Measurements from ENCODE around the gene RANBP3. TPM values are rescaled to one million over a fixed set of nuclear protein-coding genes. Genes with fewer than 3 reads are reported as not detected.
A peak's percentile ranks its signal among the peaks of the same experiment; 100 is the strongest.
"Not testable (repeated sequence)": the region's sequence is repeated elsewhere in the genome, so short reads cannot be mapped to it uniquely, and the experiment has no call there.

RANBP3 gene
- total RNA-seq, 6 donors from 2014 or later: 64.4 to 116 (median 68.5) TPM

DNA sequence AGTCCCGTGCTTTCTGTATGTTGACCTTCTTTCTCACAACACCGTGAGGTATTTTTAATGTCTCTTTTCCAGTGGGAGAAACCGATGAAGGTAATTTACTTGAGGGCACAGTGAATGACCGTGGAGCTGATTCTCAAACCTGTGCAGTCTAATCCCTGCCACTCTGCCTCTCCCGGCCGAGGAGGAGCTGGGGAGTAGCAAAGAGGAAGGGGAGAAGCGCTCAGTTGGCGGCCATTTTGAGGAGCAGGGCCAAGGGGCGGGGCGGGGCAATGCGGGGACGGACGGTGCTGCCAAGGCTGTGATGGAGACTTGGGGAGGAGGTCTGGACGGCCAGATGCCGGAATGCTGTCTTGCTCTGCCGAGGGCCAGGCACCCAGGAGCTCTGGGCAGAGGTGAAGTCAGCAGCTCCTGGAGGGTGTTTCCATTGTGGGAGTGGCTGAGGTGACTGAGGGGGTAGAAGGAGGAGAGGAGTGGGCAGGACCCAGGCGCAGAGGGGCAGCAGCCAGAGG lies 12.4 kb upstream of the RANBP3 start:
- Histone ChIP-seq H3K27me3 (no peaks in the 10 kb centered on the region), H3K27ac (no peak overlapping the region), H3K4me3 (no peak overlapping the region), H3K36me3 (peaks cover 0 to 6% (median 3%) of the 10 kb centered on the region in 4 donors), H3K9me3 (no peaks in the 10 kb centered on the region), H3K4me1 (peaks cover 20 to 30% (median 26%) of the 10 kb centered on the region in 4 donors)
- TF ChIP-seq, protein P1, sequence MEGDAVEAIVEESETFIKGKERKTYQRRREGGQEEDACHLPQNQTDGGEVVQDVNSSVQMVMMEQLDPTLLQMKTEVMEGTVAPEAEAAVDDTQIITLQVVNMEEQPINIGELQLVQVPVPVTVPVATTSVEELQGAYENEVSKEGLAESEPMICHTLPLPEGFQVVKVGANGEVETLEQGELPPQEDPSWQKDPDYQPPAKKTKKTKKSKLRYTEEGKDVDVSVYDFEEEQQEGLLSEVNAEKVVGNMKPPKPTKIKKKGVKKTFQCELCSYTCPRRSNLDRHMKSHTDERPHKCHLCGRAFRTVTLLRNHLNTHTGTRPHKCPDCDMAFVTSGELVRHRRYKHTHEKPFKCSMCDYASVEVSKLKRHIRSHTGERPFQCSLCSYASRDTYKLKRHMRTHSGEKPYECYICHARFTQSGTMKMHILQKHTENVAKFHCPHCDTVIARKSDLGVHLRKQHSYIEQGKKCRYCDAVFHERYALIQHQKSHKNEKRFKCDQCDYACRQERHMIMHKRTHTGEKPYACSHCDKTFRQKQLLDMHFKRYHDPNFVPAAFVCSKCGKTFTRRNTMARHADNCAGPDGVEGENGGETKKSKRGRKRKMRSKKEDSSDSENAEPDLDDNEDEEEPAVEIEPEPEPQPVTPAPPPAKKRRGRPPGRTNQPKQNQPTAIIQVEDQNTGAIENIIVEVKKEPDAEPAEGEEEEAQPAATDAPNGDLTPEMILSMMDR (IDR thresholded peaks at IDR 0.05): no peak
- no peak for TF ChIP-seq POLR2A (IDR thresholded peaks at IDR 0.05)
- TF ChIP-seq POLR2AphosphoS5 (IDR thresholded peaks at IDR 0.05): no peak
- TF ChIP-seq EP300 (IDR thresholded peaks at IDR 0.05): no peak
- WGBS, 2 donors: 69 to 70% methylated on average over 7 to 17 of the region's 17 CpGs
- DNase-seq (no peak), ATAC-seq (ENCODE audit: low FRiP score in 2 of 2) (peak in 1 of 2 donors; percentile 39)

DNA sequence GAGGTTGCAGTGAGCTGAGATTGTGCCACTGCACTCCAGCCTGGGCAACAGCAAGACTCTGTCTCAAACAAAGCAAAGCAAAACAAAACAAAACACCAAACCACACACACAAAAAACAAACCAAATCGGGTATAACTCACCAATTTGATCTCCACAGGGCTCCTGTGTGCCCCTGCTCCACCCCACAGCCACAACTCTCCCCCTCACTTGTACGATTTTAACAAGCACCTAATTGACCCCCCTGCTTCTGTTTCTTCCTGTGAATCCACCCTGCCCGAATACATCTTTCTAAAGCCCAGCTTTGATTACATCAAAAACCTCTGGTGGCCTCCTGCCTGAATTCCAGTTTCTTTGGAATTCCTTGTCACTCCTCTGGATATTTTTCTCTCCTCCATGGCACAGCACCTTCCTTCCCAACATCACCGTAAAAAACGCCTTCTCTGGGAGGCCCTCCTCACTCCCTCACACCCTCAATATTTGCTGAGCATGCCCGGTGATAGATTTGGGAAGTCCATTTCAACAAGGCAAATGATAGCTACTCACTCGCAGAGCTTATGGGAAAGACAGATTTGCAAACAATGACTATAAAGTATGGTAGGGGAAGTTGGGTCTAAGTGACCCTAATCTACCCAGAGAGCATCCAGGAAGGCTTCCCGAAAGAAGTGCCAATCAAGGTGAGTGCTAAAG lies 11.6 kb upstream of the RANBP3 start:
- Histone ChIP-seq H3K27ac (no peak overlapping the region), H3K36me3 (peaks cover 0 to 3% (median 0%) of the 10 kb centered on the region in 4 donors), H3K27me3 (no peaks in the 10 kb centered on the region), H3K4me3 (no peak overlapping the region), H3K4me1 (peaks cover 19 to 30% (median 26%) of the 10 kb centered on the region in 4 donors), H3K9me3 (no peaks in the 10 kb centered on the region)
- TF ChIP-seq, protein P1 (IDR thresholded peaks at IDR 0.05): no peak
- TF ChIP-seq EP300 (IDR thresholded peaks at IDR 0.05) (no peak), POLR2A (IDR thresholded peaks at IDR 0.05) (no peak), POLR2AphosphoS5 (IDR thresholded peaks at IDR 0.05) (no peak)
- ATAC-seq (ENCODE audit: low FRiP score in 2 of 2) (no peak), DNase-seq (no peak)
- 67 to 71% methylated on average over 8 of the region's 8 CpGs for WGBS, 2 donors

- H3K4me3 ChIP-seq: no peak overlapping the region
- DNase-seq (no peak), ATAC-seq (ENCODE audit: low FRiP score in 2 of 2) (no peak)
- TF ChIP-seq POLR2A (IDR thresholded peaks at IDR 0.05) (no peak), EP300 (IDR thresholded peaks at IDR 0.05) (no peak), POLR2AphosphoS5 (IDR thresholded peaks at IDR 0.05) (no peak)
- TF ChIP-seq, protein P1 (IDR thresholded peaks at IDR 0.05): no peak
- H3K36me3 ChIP-seq: peaks cover 0 to 3% (median 0%) of the 10 kb centered on the region in 4 donors
- 84 to 86% methylated on average over 8 of the region's 8 CpGs for WGBS, 2 donors
- no peaks in the 10 kb centered on the region for H3K27me3 ChIP-seq
- H3K4me1 ChIP-seq: peaks cover 12 to 24% (median 18%) of the 10 kb centered on the region in 4 donors
- no peak overlapping the region for H3K27ac ChIP-seq
- H3K9me3 ChIP-seq: no peaks in the 10 kb centered on the region
Measured at GRCh38 chr19:5988517-5989387, 10.8 kb upstream of the RANBP3 start.

- peaks cover 0 to 3% (median 0%) of the 10 kb centered on the region in 4 donors for H3K36me3 ChIP-seq
- TF ChIP-seq POLR2AphosphoS5 (IDR thresholded peaks at IDR 0.05): no peak
- no peak for TF ChIP-seq EP300 (IDR thresholded peaks at IDR 0.05)
- TF ChIP-seq, protein P1 (IDR thresholded peaks at IDR 0.05): peak; percentile 82 to 92 (median 86)
- H3K27ac ChIP-seq: peak overlapping the region in 1 of 4 donors; percentile 48
- peak in 1 of 2 donors; percentile 73 for DNase-seq
- H3K9me3 ChIP-seq: no peaks in the 10 kb centered on the region
- peak overlapping the region in 3 of 4 donors; percentile 15 to 39 (median 39) for H3K4me3 ChIP-seq
- H3K4me1 ChIP-seq: peaks cover 9 to 21% (median 10%) of the 10 kb centered on the region in 4 donors
- ATAC-seq (ENCODE audit: low FRiP score in 2 of 2): peak; percentile 77 to 78
- no peaks in the 10 kb centered on the region for H3K27me3 ChIP-seq
- 23 to 25% methylated on average over 16 to 17 of the region's 17 CpGs for WGBS, 2 donors
Measured at GRCh38 chr19:5987077-5987818, 9.3 kb upstream of the RANBP3 start.

- not testable (repeated sequence) for DNase-seq; ATAC-seq (ENCODE audit: low FRiP score in 2 of 2); H3K9me3 ChIP-seq; H3K27ac ChIP-seq; H3K4me3 ChIP-seq; H3K36me3 ChIP-seq; H3K27me3 ChIP-seq
- peaks cover 9 to 21% (median 10%) of the 10 kb centered on the region in 4 donors for H3K4me1 ChIP-seq
- WGBS, 2 donors: 86 to 89% methylated on average over 5 of the region's 5 CpGs
Measured at GRCh38 chr19:5985837-5986236, 7.9 kb upstream of the RANBP3 start.

Measured in upper lobe of left lung (tissue), 6 donors.